ENCODE measurements around the gene CCDC33. TPM values are rescaled to one million over a fixed set of nuclear protein-coding genes. Genes with fewer than 3 reads are reported as not detected.

CCDC33 gene
- total RNA-seq, 1 experiment from 2014 or later, result 0.15 TPM

- Histone ChIP-seq H3K27me3 (ENCODE audit: insufficient read depth, low read length) (no peaks in the 10 kb centered on the region), H3K9me2 (ENCODE audit: insufficient read depth) (no peaks in the 10 kb centered on the region), H4K20me1 (ENCODE audit: insufficient read depth) (no peaks in the 10 kb centered on the region), H3K36me3 (ENCODE audit: control insufficient read depth in 1 of 2, insufficient read depth in 2 of 2, low read length in 2 of 2) (no peaks in the 10 kb centered on the region), H3K27ac (ENCODE audit: low read depth, low read length) (no peak overlapping the region), H3K9ac (ENCODE audit: low read length) (no peak overlapping the region), H2AFZ (ENCODE audit: low read depth, low read length, poor library complexity, severe bottlenecking) (no peak overlapping the region), H3K4me1 (ENCODE audit: control insufficient read depth in 1 of 2, insufficient read depth in 2 of 2, low read length in 2 of 2) (no peaks in the 10 kb centered on the region), H3K4me3 (replicated peaks in 1 of 2; ENCODE audit: low read depth in 1 of 2, low read length in 2 of 2) (no peak overlapping the region), H3K79me2 (ENCODE audit: insufficient read depth, low read length) (no peaks in the 10 kb centered on the region), H3K4me2 (ENCODE audit: low read length) (no peak overlapping the region), H3K9me3 (ENCODE audit: control insufficient read depth in 1 of 2, insufficient read depth in 1 of 2, low read depth in 1 of 2, low read length in 2 of 2) (no peaks in the 10 kb centered on the region)
- ChIA-PET RAD21 (ENCODE audit: low non-redundant PET in 1 of 2, low total read pairs in 2 of 2, uncharacterized antibody in 2 of 2, unreplicated experiment in 2 of 2) (no interaction called here), POLR2A (no interaction called here), CTCF (no interaction called here)
- DNase-seq (ENCODE audit: low read depth, low spot score) (no peak), ATAC-seq (no peak)
- BruUV-seq (replicated peaks), result no TSS peak
- no peak for TF ChIP-seq CBX3 (IDR thresholded peaks at IDR 0.05; ENCODE audit: low read depth)
- TF ChIP-seq, protein P1, sequence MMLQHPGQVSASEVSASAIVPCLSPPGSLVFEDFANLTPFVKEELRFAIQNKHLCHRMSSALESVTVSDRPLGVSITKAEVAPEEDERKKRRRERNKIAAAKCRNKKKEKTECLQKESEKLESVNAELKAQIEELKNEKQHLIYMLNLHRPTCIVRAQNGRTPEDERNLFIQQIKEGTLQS (IDR thresholded peaks at IDR 0.05), result no peak
- TF ChIP-seq, protein P2, sequence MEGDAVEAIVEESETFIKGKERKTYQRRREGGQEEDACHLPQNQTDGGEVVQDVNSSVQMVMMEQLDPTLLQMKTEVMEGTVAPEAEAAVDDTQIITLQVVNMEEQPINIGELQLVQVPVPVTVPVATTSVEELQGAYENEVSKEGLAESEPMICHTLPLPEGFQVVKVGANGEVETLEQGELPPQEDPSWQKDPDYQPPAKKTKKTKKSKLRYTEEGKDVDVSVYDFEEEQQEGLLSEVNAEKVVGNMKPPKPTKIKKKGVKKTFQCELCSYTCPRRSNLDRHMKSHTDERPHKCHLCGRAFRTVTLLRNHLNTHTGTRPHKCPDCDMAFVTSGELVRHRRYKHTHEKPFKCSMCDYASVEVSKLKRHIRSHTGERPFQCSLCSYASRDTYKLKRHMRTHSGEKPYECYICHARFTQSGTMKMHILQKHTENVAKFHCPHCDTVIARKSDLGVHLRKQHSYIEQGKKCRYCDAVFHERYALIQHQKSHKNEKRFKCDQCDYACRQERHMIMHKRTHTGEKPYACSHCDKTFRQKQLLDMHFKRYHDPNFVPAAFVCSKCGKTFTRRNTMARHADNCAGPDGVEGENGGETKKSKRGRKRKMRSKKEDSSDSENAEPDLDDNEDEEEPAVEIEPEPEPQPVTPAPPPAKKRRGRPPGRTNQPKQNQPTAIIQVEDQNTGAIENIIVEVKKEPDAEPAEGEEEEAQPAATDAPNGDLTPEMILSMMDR (IDR thresholded peaks at IDR 0.05 in 2 of 3, conservative IDR thresholded peaks at IDR 0.05 in 1 of 3; ENCODE audit: borderline replicate concordance in 1 of 3, insufficient read depth in 1 of 3, low read depth in 2 of 3, low read length in 2 of 3), result no peak
- no peak for TF ChIP-seq POLR2A (IDR thresholded peaks at IDR 0.05; ENCODE audit: borderline replicate concordance, extremely low read depth, insufficient read depth, insufficient read length)
- TF ChIP-seq, protein P3, sequence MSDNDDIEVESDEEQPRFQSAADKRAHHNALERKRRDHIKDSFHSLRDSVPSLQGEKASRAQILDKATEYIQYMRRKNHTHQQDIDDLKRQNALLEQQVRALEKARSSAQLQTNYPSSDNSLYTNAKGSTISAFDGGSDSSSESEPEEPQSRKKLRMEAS (IDR thresholded peaks at IDR 0.05), result no peak
- intact Hi-C loops (cut with micrococcal nuclease), result no loop called here
These were observed 128.9 kb downstream of the CCDC33 start for GRCh38 chr15:74364936-74365597.

Measured in HCT116 (cell line).